ENCODE data around the gene PDS5B.

The PDS5B gene

GRCh38 chr13:32589471-32589870 lies 3.2 kb downstream of the PDS5B start:
- no peak for DNase-seq

DNA sequence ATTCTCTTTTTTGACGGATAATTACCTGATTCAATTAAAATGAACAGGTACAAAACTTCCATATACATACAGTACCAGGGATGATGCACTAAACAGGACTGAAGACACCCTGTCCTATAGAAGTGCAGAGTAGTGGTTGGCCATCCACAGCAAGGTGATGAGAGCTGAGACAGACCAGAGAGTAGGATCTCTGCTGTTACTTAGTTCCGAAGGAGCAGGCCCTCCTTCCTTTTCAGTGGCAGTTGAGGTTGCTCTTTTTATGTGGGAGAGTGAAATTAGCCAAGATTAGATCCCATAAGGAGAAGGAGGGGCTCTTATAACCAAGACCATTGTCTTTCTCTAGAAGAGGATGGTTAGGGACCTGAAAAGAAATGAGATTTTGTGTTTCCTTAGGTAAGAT lies 4.0 kb downstream of the PDS5B start:
- DNase-seq, result no peak

GRCh38 chr13:32592082-32592481 lies 5.8 kb downstream of the PDS5B start:
- DNase-seq, result no peak

- no peak for DNase-seq
Measured at GRCh38 chr13:32594157-32594738, 8.0 kb downstream of the PDS5B start.

DNA sequence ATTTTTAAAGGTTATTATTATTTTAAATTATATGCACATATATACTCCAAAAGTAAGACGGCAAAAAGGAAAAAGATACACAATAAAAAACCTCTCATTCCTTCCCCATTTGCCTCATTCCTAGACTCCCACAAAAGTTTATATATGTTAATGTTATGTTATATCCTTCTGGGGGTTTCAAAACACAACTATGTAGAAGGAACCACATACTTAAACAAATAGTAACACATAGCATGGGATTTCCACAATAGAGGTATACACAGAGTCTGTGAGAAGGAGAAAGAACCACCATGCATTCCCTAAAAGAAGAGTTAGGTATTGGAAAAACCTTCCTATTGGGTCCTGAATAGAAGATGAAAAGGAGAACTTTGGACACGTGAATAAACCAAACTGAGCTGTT lies 9.1 kb downstream of the PDS5B start:
- DNase-seq, result no peak

DNA sequence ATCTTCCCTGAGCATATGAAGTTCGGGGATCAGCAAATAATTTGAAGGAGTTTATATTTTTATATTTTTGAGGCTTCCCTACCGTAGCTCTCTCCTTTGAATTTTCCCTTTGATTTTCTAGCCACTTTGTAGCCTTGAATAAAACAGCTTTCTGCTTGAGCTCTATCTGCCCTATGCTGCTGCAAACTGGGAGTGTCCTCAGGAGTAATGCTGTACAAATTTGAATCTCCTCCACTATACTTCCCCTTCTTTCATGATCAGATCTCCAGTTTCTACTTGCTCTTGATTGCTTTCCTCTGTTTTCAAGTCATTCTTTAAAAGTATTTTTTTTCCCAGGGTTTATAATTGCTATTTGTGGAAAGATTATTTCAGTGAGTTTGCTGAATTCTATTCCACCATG lies 14.6 kb downstream of the PDS5B start:
- DNase-seq, result no peak

- no peak for DNase-seq
Measured at GRCh38 chr13:32609428-32609827, 23.2 kb downstream of the PDS5B start.

- no peak for DNase-seq
Measured at GRCh38 chr13:32610538-32610937, 24.3 kb downstream of the PDS5B start.

- DNase-seq, result no peak
Measured at GRCh38 chr13:32610977-32611376, 24.7 kb downstream of the PDS5B start.

DNA sequence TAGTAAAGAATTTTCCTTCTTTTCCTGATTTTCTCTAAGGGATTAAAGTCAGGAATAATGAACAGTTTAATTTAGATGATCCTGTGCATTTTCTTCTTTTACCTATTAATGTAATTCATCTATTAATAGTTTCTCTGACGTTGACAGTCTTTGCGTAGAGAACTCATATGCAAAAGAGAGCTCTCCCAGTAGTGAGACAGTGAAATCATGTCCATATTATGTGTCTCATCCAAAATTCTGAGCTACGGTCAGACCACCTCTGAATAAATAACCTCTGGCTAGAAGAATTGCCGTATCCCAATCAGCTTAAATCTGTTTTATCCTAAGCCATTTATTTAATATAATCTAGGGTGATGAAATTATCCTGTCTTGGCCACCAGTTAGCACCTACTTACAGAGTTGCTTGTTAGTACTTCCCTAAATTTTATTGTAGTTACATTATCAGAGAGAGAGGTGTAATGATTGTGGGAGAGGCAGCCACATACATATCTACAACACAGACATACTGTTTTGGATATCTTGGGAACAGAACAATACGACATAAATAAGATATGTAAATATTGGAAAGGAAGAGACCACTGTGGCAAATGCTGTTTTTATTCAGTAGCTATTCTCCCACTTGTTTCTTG lies 30.7 kb downstream of the PDS5B start:
- DNase-seq, result no peak

DNA sequence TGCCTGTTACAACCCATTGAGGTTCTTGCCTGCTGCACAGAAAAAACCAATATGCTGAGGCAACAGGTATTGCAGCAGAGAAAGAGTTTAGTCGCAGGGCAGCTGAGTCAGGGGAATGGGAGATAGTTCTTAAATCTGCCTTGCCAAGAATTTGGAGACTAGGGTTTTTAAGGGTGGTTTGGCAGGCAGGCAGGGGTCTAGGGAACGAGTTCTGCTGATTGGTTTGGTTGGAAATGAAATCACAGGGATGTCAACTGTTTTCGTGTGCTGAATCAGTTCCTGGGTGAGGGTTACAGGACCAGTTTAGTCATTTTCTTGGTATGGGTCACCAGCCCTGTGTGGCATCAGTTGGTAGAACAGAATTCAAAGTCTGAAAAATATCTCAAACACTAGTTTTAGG lies 36.6 kb downstream of the PDS5B start:
- no peak for DNase-seq

GRCh38 chr13:32624441-32624840 lies 38.2 kb downstream of the PDS5B start:
- DNase-seq, result no peak

- DNase-seq, result no peak
Measured at GRCh38 chr13:32627793-32628192, 41.5 kb downstream of the PDS5B start.

DNA sequence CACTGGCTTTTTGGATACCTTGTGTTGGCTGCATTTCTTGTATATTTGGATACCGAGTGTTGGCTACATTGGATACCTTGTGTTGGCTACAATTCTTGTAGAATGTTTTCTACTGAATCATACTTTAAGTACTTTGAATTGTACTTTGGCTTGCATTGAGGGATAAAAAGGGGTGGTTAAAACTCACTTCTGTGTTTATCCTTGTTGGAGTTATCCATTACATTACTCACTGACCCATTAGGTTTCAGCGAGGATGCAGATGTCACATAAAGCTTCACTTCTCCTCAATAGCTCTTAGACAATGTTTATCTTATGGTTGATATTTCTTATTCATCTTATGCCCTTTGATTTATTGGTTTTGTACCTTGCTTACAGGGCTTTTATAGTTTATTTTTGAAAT lies 43.1 kb downstream of the PDS5B start:
- no peak for DNase-seq

GRCh38 chr13:32629866-32630265 lies 43.6 kb downstream of the PDS5B start:
- DNase-seq, result no peak

- no peak for DNase-seq
Measured at GRCh38 chr13:32632343-32632909, 46.2 kb downstream of the PDS5B start.

DNA sequence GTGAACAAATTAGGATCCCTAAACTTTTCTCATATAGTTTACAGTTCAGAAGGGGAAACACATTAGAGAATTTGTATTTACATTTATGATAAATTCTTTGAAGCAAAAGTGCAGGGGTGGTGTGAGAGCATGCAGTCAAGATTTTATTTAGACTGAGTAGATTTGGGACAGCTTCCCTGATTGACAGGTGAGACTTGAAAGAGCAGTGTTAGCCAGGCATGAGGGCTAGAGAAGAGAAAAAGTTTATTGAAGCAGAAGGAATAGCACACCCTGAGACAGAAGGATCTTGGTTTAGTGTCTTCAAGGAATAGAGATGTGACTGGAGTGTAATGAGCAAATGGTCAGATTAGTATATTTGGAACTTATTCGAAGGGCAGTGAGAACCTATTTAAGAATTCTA lies 50.5 kb downstream of the PDS5B start:
- no peak for DNase-seq

- DNase-seq, result no peak
Measured at GRCh38 chr13:32638739-32639138, 52.5 kb downstream of the PDS5B start.

DNA sequence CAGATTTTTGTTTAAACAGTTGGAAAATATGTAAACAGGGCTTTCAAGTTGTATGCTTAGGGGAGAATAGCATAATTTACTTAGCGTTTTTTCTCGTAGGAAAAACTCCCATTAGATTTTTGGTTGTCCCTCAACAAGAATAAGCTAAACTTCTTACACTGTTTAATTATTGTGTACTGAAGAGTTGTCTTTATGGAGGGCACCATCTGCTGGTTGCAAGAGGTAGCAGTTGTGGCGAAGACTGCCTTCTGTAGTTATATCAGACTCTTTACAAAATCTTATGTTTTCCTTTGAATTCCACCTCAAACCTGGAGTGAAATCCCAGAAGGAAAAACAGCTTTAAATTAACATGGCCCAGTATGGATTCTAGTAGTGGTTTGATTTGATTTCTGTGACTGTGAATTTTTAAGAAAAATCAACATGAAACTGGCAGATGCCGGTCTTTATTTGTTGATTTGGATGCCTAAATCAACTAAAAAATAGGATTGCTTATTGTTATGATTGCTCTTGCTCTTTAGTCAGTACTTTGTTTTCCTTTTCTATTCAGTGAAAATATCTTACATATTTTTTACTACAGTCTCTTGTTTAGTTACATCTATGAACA lies 53.4 kb downstream of the PDS5B start:
- no peak for DNase-seq

- DNase-seq, result no peak
Measured at GRCh38 chr13:32642316-32642715, 56.1 kb downstream of the PDS5B start.

DNA sequence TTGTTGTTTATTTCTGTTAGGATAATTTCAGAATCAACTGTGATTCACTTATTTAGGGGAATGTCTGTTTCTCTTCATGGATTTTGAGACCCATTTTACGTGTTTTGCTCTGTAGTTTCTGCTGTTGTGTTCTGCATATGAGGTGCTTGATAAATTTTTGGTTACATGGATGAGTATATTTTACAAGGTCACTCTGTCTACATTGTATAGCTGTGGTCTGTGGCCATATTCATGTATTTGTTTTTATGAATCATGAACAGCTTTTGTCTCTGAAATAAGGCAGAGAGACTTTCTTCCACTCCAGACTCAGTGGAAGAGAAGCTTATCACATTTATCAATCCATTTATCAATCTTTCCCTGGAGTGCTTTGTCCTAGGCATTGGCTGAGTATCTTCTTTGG lies 56.6 kb downstream of the PDS5B start:
- DNase-seq, result no peak

GRCh38 chr13:32645854-32646253 lies 59.6 kb downstream of the PDS5B start:
- DNase-seq, result peak; percentile 41

- no peak for DNase-seq
Measured at GRCh38 chr13:32647926-32648325, 61.7 kb downstream of the PDS5B start.

- DNase-seq, result no peak
Measured at GRCh38 chr13:32650705-32651311, 64.6 kb downstream of the PDS5B start.
